GM12878 (cell line): Measurements from ENCODE around the gene SUPT3H. TPM values are rescaled to one million over a fixed set of nuclear protein-coding genes. Genes with fewer than 3 reads are reported as not detected.
A peak's percentile ranks its signal among the peaks of the same experiment; 100 is the strongest.

Experiments
- ATAC-seq: fragments of 200-7000 bp; cut with Tn5 transposase; 3 replicates; pipeline ENCODE4 v1.9.1; 2020; ENCODE audit warnings: mild to moderate bottlenecking, moderate library complexity
- BruUV-seq: library from RNA; stranded (reverse); fragments of 400-500 nt; replicated peaks from 2 replicates; lab custom pipeline; 2021; lab: Mats Ljungman, UMichigan
- CTCF ChIA-PET: fragments of 300-600 bp; sonication (Branson Sonifier 250); formaldehyde crosslinking; extraction: SDS; loops from one replicate; lab custom pipeline; 2021; ENCODE audit warnings: inconsistent platforms; lab: Yijun Ruan, JAX
- POLR2A ChIA-PET: fragments of 350-600 bp; formaldehyde crosslinking; extraction: SDS; loops from one replicate; lab custom pipeline; 2021; ENCODE audit warnings: inconsistent platforms; lab: Charles Lee
- RAD21 ChIA-PET: fragments of 300-600 bp; sonication (Branson Sonifier 250); formaldehyde crosslinking; loops from one replicate; lab custom pipeline; 2023; ENCODE audit warnings: antibody characterized with exemption; ENCODE audit not compliant: unreplicated experiment; lab: Charles Lee
- SMC1A ChIA-PET: fragments of 300-600 bp; sonication (Branson Sonifier 250); formaldehyde crosslinking; loops from one replicate; lab custom pipeline; 2023; ENCODE audit not compliant: unreplicated experiment, uncharacterized antibody; lab: Charles Lee
- DNase-seq: peaks from one replicate; pipeline ENCODE4 v3.0.0-alpha.2; 2011; ENCODE audit warnings: low read depth, low spot score
- FAIRE-seq: peaks from 3 replicates; lab custom pipeline; 2011; peaks lifted over from hg19 to GRCh38; lab: Jason Lieb, UNC
- H2AFZ ChIP-seq: 2 replicates; pipeline ENCODE4 v1.6.0; 2011; ENCODE audit warnings: low read depth, low read length, control low read depth; ENCODE audit not compliant: control insufficient read depth
- H3K27ac ChIP-seq: 2 replicates; pipeline ENCODE4 v1.5.1; 2011; ENCODE audit warnings: control low read depth; ENCODE audit not compliant: control insufficient read depth, insufficient read depth
- H3K27me3 ChIP-seq, 2 experiments: replicated peaks in 1 of 2; 2 replicates each; pipeline versions ENCODE4 v1.6.0 to v1.6.1; 2011; ENCODE audit warnings: low read length in 1 of 2; ENCODE audit not compliant: control insufficient read depth in 2 of 2, insufficient read depth in 2 of 2
- H3K36me3 ChIP-seq, 2 experiments: 2 replicates each; pipeline ENCODE4 v1.5.1; 2011; ENCODE audit warnings: low read length in 1 of 2; ENCODE audit not compliant: control insufficient read depth in 2 of 2, insufficient read depth in 2 of 2
- H3K4me1 ChIP-seq: 2 replicates; pipeline ENCODE4 v1.6.1; 2011; ENCODE audit warnings: mild to moderate bottlenecking, low read length, moderate library complexity, mixed read lengths; ENCODE audit not compliant: control insufficient read depth, insufficient read depth
- H3K4me2 ChIP-seq: 2 replicates; pipeline ENCODE4 v1.6.0; 2011; ENCODE audit warnings: control low read depth; ENCODE audit not compliant: control insufficient read depth, insufficient read depth
- H3K4me3 ChIP-seq: fragments of 200-600 bp; sonication (generic); 2 replicates; pipeline ENCODE4 v1.5.1; 2016
- H3K79me2 ChIP-seq: 2 replicates; pipeline ENCODE4 v1.6.0; 2011; ENCODE audit warnings: low read length; ENCODE audit not compliant: control insufficient read depth, insufficient read depth
- H3K9ac ChIP-seq: 2 replicates; pipeline ENCODE4 v1.8.0; 2011; ENCODE audit warnings: low read length, control low read depth, mixed read lengths; ENCODE audit not compliant: control insufficient read depth, insufficient read depth
- H3K9me3 ChIP-seq: replicated peaks from 3 replicates; pipeline ENCODE4 v1.5.1; 2011; ENCODE audit warnings: mild to moderate bottlenecking, low read length; ENCODE audit not compliant: control insufficient read depth, insufficient read depth
- H4K20me1 ChIP-seq: 2 replicates; pipeline ENCODE4 v1.6.0; 2011; ENCODE audit not compliant: control insufficient read depth, insufficient read depth
- BMI1 ChIP-seq: fragments of 450-650 bp; IDR thresholded peaks from 2 replicates; pipeline ENCODE4 v1.6.1; 2016; ENCODE audit warnings: mild to moderate bottlenecking, moderate library complexity, borderline replicate concordance
- EZH2 ChIP-seq: IDR thresholded peaks from 2 replicates; pipeline ENCODE4 v1.6.1; 2012; ENCODE audit warnings: low read depth, mild to moderate bottlenecking, control low read depth, inconsistent platforms, low read length, borderline replicate concordance; ENCODE audit not compliant: control insufficient read depth
- SIN3A ChIP-seq: IDR thresholded peaks from 2 replicates; pipeline ENCODE4 v1.6.1; 2012; ENCODE audit warnings: low read depth, low read length, improper control_type of control experiment
- SUZ12 ChIP-seq: fragments of 200-600 bp; sonication (generic); IDR thresholded peaks from one replicate; pipeline ENCODE4 v1.6.1; 2018; ENCODE audit warnings: antibody characterized with exemption, mild to moderate bottlenecking; ENCODE audit not compliant: unreplicated experiment
- WGBS: methylation state at CpG from one replicate; pipeline ENCODE4 v1.1.6; 2016; ENCODE audit warnings: low lambda C conversion rate; ENCODE audit not compliant: insufficient replicate concordance, insufficient coverage; ENCODE audit errors: missing lambda C conversion rate; 5-methylcytosine and 5-hydroxymethylcytosine counted together
- in situ Hi-C: fragments of 300-500 bp; cut with MboI; formaldehyde crosslinking; loops from 9 replicates; pipeline ENCODE4 v1.14.3; 2018; ENCODE audit warnings: mixed read lengths
- intact Hi-C: fragments of 100-400 bp; cut with micrococcal nuclease; formaldehyde crosslinking; loops from one replicate; pipeline ENCODE4 v1.14.2; 2022; ENCODE audit not compliant: unreplicated experiment
- polyA plus RNA-seq, 11 experiments: library from polyadenylated mRNA; depleted of rRNA in 4 of 11; unstranded in 6 of 11; stranded (reverse) in 5 of 11; fragments of >200 nt; fragmentation: Nextera tagmentation in 4 of 11; fragmentation: Illumina TruSeq in 1 of 11; extraction: Ambion mirVana in 4 of 11; extraction: Trizol in 1 of 11; gene quantifications; 1 replicate in 1 of 11; 2 replicates in 10 of 11; pipeline versions ENCODE4 v1.2.1 to v1.2.3, GENCODE V29; 2011 to 2016; ENCODE audit warnings: inconsistent platforms in 2 of 11, missing spikeins in 2 of 11, low read depth in 1 of 11
- total RNA-seq, 4 experiments: library from RNA; depleted of rRNA in 3 of 4; stranded (reverse); fragments of >200 nt in 3 of 4; fragmentation: Illumina TruSeq in 1 of 4; extraction: Trizol in 1 of 4; gene quantifications; 2 replicates each; pipeline versions ENCODE4 v1.2.1 to v1.2.3, GENCODE V29; 2013 to 2021

The SUPT3H gene
- total and polyA plus RNA-seq, 10 of the 15 experiments (the other 5 are each of a cell fraction or from before 2014, with no cell fraction given): 0.51 to 3.7 (median 2.0) TPM

GRCh38 chr6:45420083-45420908, 42.6 kb upstream of the SUPT3H start:
- ChIA-PET RAD21 (interaction anchor here (0.7 to 1.5 kb wide), 5 partner anchors 294 to 790 kb away, joined by 3 to 9 read pairs (median 3); no protein-coding TSS in a partner anchor), SMC1A (interaction anchor here (0.7 to 1.9 kb wide), 3 partner anchors 10 to 502 kb away, joined by 3 to 5 read pairs (median 3); no protein-coding TSS in a partner anchor), CTCF (interaction anchor here (0.7 to 3.7 kb wide), 3 partner anchors 333 to 765 kb away, joined by 3 to 16 read pairs (median 4); no protein-coding TSS in a partner anchor), POLR2A (no interaction called here)
- ATAC-seq (no peak), DNase-seq (no peak), FAIRE-seq (no peak)
- in situ Hi-C loops (no loop called here), intact Hi-C loops (loop anchor here (5.0 to 10.0 kb wide), 3 partner anchors 502 to 943 kb away; no protein-coding TSS in a partner anchor)
- H3K79me2 ChIP-seq: no peaks in the 10 kb centered on the region
- H2AFZ ChIP-seq: no peak overlapping the region
- peaks cover under 1% of the 10 kb centered on the region; the same call in 1 of the 2 replicates for H4K20me1 ChIP-seq
- no peaks in the 10 kb centered on the region for H3K36me3 ChIP-seq
- no peak overlapping the region for H3K9ac ChIP-seq
- H3K4me1 ChIP-seq: no peaks in the 10 kb centered on the region; the same call in 1 of the 2 replicates
- TF ChIP-seq SIN3A (no peak), SUZ12 (peak; percentile 88), EZH2 (0 out of 2 replicates have a peak, but pooled peaks have one; percentile 19), BMI1 (peak; percentile 45; the same call in 1 of the 2 replicates)
- H3K4me3 ChIP-seq: no peak overlapping the region
- 1% methylated on average over 34 of the region's 40 CpGs for WGBS
- no peak overlapping the region for H3K4me2 ChIP-seq
- H3K27me3 ChIP-seq: peaks cover 20 to 32% of the 10 kb centered on the region in 2 experiments
- no peaks in the 10 kb centered on the region for H3K9me3 ChIP-seq
- no TSS peak for BruUV-seq
- H3K27ac ChIP-seq: no peak overlapping the region
